Stimulated activated CD8-positive, alpha-beta memory T cell treated with anti-CD3 and anti-CD28 coated beads, Interleukin-15, amount 100 ng/mL, for 24 hours (primary cell): ENCODE measurements around the gene ZNF772.

Source experiments
- DNase-seq: peaks from one replicate; pipeline ENCODE4 v3.0.0-alpha.2; 2020; ENCODE audit warnings: low read depth

The ZNF772 gene

DNA sequence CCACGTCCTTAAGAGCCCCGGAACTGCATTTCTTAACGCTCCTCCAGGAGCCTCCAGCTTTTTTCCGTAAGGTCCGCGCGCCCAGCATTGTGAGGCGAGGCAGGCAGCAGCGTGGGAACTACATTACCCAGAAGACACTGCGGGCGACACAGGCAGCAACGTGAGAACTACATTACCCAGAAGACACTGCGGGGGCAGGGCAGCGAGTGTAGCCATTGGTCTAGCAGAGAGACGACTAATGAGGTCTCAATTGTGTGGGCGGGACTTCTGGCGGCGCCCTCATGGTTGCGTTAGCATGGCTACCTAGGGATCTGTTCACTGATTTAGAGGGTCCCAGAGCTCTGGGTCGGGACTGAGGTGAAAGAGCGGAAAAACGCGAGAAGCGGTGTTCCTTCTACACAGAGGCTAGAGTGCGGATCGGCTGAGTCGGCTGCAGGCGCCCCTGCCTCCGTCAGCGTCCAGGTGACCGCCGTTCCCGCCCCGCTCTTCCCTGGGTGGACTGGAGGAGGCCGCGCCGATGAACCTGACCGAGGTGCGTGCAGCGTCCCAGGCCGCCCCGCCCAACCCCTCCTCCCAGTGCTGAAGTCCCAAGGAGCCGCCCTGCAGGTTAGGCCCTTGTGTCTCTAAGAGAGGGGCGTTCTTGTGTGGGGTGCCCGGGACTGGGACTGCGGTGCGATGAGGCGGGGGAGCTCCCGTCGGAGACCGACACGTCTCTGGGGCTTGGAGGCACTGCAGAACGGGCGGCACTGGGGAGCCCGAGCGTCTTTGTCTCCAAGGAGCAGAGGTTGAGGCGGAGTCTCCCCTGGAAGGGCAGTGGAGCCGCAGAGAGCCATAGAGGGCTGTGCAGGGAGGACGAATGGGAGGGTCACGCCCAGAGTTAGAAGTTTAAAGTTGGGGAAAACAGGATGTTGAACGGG is 42.0 kb downstream of the ZNF772 start, which contains the start of gene ZNF749:
TSS of gene ZNF749 (plus strand) at position 264 of the 917 bp plus-strand sequence. CDS start at position 518, 254 bp downstream.
- DNase-seq, result peak; percentile 66

DNA sequence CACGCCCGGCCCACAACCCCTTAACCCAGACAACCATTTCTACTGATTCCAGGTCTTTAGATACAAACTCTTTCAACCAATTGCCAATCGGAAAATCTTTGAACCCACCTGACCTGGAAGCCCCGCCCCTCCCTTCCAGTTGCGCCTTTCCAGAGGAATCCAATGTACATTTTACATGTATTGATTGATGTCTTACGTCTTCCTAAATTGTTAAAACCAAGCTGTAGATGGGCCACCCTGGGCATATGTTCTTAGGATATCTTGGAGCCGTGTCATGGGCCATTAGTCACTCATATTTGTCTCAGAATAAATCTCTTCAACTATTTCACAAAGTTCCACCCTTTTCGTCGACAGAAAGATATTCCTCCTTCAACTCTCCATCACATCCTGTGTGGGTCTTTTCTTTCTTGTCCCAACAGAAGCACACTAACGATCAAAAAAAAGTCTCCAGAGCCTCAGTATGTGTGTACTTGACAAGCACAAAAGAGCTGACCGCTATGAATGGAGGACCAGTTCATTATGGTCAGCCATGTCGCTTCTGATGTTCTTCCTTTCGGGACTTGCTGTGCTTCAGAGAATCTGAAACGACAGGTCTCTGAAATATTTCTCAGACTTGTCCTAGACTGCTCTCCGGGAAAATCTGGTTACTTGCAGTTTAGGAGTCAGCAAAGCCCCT is 42.8 kb downstream of the ZNF772 start:
- DNase-seq, result no peak

DNA sequence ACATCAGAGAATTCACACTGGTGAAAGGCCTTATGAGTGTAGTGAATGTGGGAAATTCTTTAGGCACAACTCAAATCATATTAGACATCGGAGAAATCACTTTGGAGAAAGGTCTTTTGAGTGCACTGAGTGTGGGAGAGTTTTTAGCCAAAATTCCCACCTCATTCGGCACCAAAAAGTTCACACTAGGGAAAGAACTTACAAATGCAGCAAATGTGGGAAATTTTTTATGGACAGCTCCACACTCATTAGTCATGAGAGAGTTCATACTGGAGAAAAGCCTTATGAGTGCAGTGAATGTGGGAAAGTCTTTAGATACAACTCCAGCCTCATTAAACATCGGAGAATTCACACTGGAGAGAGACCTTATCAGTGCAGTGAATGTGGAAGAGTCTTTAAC is 56.3 kb downstream of the ZNF772 start:
- no peak for DNase-seq

DNA sequence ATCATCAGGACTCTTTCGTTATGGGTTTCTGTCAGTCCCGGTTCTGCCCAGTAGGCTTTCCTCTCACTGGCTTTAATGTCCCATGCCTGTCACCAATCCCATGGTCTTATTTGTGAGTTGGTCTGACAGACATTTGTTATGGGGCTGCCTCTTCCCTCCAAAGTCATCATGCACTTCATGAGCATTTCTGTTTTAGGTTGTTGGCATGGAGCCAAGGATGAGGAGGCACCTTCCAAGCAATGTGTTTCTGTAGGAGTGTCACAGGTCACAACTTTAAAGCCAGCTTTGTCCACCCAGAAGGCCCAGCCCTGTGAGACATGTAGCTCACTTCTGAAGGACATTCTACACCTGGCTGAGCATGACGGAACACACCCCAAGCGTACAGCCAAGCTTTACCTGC is 57.9 kb downstream of the ZNF772 start:
- no peak for DNase-seq
